SK-N-SH treated with all-trans-retinoic acid at 6 μM for 48 hours (cell line): ENCODE results near the gene PPIH.

Experiments
- ARNTL ChIP-seq: fragments of 450-650 bp; formaldehyde crosslinking; IDR thresholded peaks from 2 replicates; pipeline ENCODE4 v1.5.0; 2020; ENCODE audit warnings: low read depth, mild to moderate bottlenecking, moderate library complexity, borderline replicate concordance
- CSRNP3 ChIP-seq: fragments of 250-450 bp; sonication (Bioruptor Pico); IDR thresholded peaks from 2 replicates; pipeline ENCODE4 v1.5.1; 2021; ENCODE audit warnings: mild to moderate bottlenecking, moderate library complexity
- ISL1 ChIP-seq: fragments of 250-450 bp; sonication (Bioruptor Pico); IDR thresholded peaks from 2 replicates; pipeline ENCODE4 v2.1.2; 2022; ENCODE audit warnings: mild to moderate bottlenecking, moderate library complexity
- OSR1 ChIP-seq: fragments of 250-450 bp; sonication (Bioruptor Pico); IDR thresholded peaks from 2 replicates; pipeline ENCODE4 v1.8.0; 2022; ENCODE audit warnings: moderate library complexity, mild to moderate bottlenecking, inconsistent platforms
- PATZ1 ChIP-seq: fragments of 250-450 bp; sonication (Bioruptor Pico); IDR thresholded peaks from 2 replicates; pipeline ENCODE4 v1.8.0; 2020; ENCODE audit warnings: mild to moderate bottlenecking, moderate library complexity, borderline replicate concordance
- RARB ChIP-seq: fragments of 250-450 bp; sonication (Bioruptor Pico); IDR thresholded peaks from 2 replicates; pipeline ENCODE4 v1.8.0; 2021; ENCODE audit warnings: mild to moderate bottlenecking, moderate library complexity
- SNAI2 ChIP-seq: fragments of 250-450 bp; sonication (Bioruptor Pico); IDR thresholded peaks from 2 replicates; pipeline ENCODE4 v1.5.0; 2020; ENCODE audit warnings: mild to moderate bottlenecking, moderate library complexity
- TSHZ2 ChIP-seq: fragments of 250-450 bp; sonication (Bioruptor Pico); IDR thresholded peaks from 2 replicates; pipeline ENCODE4 v1.5.0; 2020; ENCODE audit warnings: mild to moderate bottlenecking, moderate library complexity
- ZC3H10 ChIP-seq: fragments of 250-450 bp; sonication (Bioruptor Pico); IDR thresholded peaks from 2 replicates; pipeline ENCODE4 v1.5.1; 2021; ENCODE audit warnings: mild to moderate bottlenecking, moderate library complexity
- ZFP3 ChIP-seq: fragments of 250-450 bp; sonication (Bioruptor Pico); IDR thresholded peaks from 2 replicates; pipeline ENCODE4 v1.5.0; 2020; ENCODE audit warnings: mild to moderate bottlenecking, moderate library complexity
- ZFP30 ChIP-seq: fragments of 450-650 bp; formaldehyde crosslinking; IDR thresholded peaks from 2 replicates; pipeline ENCODE4 v1.5.0; 2022; ENCODE audit warnings: mild to moderate bottlenecking, moderate library complexity
- ZNF565 ChIP-seq: fragments of 450-650 bp; formaldehyde crosslinking; conservative IDR thresholded peaks from 2 replicates; pipeline ENCODE4 v1.5.0; 2020; ENCODE audit warnings: low read depth, mild to moderate bottlenecking, moderate library complexity

- no peak for TF ChIP-seq TSHZ2
- no peak for TF ChIP-seq ZFP3 (CRISPR knock-in tag)
- TF ChIP-seq ZFP30 (CRISPR knock-in tag): no peak
- no peak for TF ChIP-seq OSR1
- no peak for TF ChIP-seq PATZ1
- no peak for TF ChIP-seq ZC3H10 (CRISPR knock-in tag)
- TF ChIP-seq ISL1 (CRISPR knock-in tag): no peak
- no peak for TF ChIP-seq CSRNP3
- no peak for TF ChIP-seq ARNTL (CRISPR knock-in tag)
- no peak for TF ChIP-seq ZNF565 (CRISPR knock-in tag)
- TF ChIP-seq SNAI2 (CRISPR knock-in tag): no peak
- TF ChIP-seq RARB (CRISPR knock-in tag): no peak
Measured at GRCh38 chr1:42698081-42698813, 40.0 kb downstream of the PPIH start.
